Non-pigmented ciliary epithelial cell (primary cell): ENCODE data around the gene ENPP6.
"Not testable (repeated sequence)": the region's sequence is repeated elsewhere in the genome, so short reads cannot be mapped to it uniquely, and the experiment has no call there.

Experiments used
- DNase-seq: peaks from one replicate; pipeline ENCODE4 v3.0.0-alpha.2; 2010; ENCODE audit warnings: low read depth

ENPP6 gene

GRCh38 chr4:184235526-184235925, 17.9 kb upstream of the ENPP6 start:
- no peak for DNase-seq

GRCh38 chr4:184234155-184234554, 16.5 kb upstream of the ENPP6 start:
- no peak for DNase-seq

- DNase-seq = no peak
Measured at GRCh38 chr4:184232975-184233374, 15.3 kb upstream of the ENPP6 start.

GRCh38 chr4:184232202-184232601, 14.5 kb upstream of the ENPP6 start:
- no peak for DNase-seq

- DNase-seq = no peak
Measured at GRCh38 chr4:184231573-184231972, 13.9 kb upstream of the ENPP6 start.

GRCh38 chr4:184228056-184228705, 10.5 kb upstream of the ENPP6 start:
- DNase-seq = no peak

GRCh38 chr4:184216515-184216914, 1.2 kb downstream of the ENPP6 start:
- no peak for DNase-seq

- no peak for DNase-seq
Measured at GRCh38 chr4:184215709-184216328, 1.9 kb downstream of the ENPP6 start.

- no peak for DNase-seq
Measured at GRCh38 chr4:184214931-184215330, 2.7 kb downstream of the ENPP6 start.

- DNase-seq = not testable (repeated sequence)
Measured at GRCh38 chr4:184207734-184208607, 9.7 kb downstream of the ENPP6 start.

- no peak for DNase-seq
Measured at GRCh38 chr4:184205243-184205642, 12.4 kb downstream of the ENPP6 start.

GRCh38 chr4:184203300-184203699, 14.4 kb downstream of the ENPP6 start:
- DNase-seq = no peak

GRCh38 chr4:184201179-184201578, 16.5 kb downstream of the ENPP6 start:
- no peak for DNase-seq

GRCh38 chr4:184200296-184200695, 17.4 kb downstream of the ENPP6 start:
- no peak for DNase-seq

GRCh38 chr4:184199780-184200179, 17.9 kb downstream of the ENPP6 start:
- no peak for DNase-seq

GRCh38 chr4:184198190-184198589, 19.5 kb downstream of the ENPP6 start:
- no peak for DNase-seq

- no peak for DNase-seq
Measured at GRCh38 chr4:184197536-184198082, 20.1 kb downstream of the ENPP6 start.

- no peak for DNase-seq
Measured at GRCh38 chr4:184196730-184197385, 20.8 kb downstream of the ENPP6 start.

GRCh38 chr4:184193556-184194525, 23.8 kb downstream of the ENPP6 start:
- DNase-seq = no peak

- no peak for DNase-seq
Measured at GRCh38 chr4:184192933-184193332, 24.7 kb downstream of the ENPP6 start.

- no peak for DNase-seq
Measured at GRCh38 chr4:184191267-184191666, 26.4 kb downstream of the ENPP6 start.
